ENCODE data around the gene ZNF497.

The ZNF497 gene

DNA sequence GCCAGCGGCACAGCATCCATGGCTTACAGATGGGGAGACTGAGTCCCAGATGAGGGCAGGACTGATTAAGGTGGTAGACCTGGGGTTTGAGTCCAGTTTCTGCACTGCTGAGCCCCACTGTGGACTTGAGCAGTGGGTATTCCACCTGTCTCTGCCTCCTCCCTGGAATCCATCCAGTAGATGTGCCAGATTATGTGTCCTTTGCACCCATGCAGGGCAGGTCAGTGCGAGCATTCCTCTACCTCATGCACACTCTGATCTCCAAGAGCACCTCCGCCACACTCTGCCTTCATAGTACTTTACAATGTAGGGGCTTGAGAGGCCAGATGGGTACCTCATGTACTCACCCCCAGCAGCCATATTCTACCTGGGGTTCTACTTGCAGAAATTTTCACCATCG, 25.7 kb downstream of the ZNF497 start:
- POLR2A ChIA-PET = no interaction called here
- CTCF ChIA-PET = no interaction called here
- no peak overlapping the region for H3K27ac ChIP-seq (ENCODE audit: extremely low read depth, low read depth, low read length)
- no peak for TF ChIP-seq TRIM28 (IDR thresholded peaks at IDR 0.05; ENCODE audit: borderline replicate concordance, low read length)
- H3K9me3 ChIP-seq (ENCODE audit: control insufficient read depth, insufficient read depth, low read depth, low read length) = no peaks in the 10 kb centered on the region
- no peak overlapping the region for H3K4me3 ChIP-seq (ENCODE audit: low read depth, low read length)
- H3K4me1 ChIP-seq (ENCODE audit: control insufficient read depth, insufficient read depth, low read length) = no peaks in the 10 kb centered on the region
- H3K36me3 ChIP-seq (ENCODE audit: control insufficient read depth in 2 of 2, insufficient read depth in 1 of 2, low read length in 2 of 2) = peaks cover 0 to 60% of the 10 kb centered on the region in 2 experiments; a peak in 1 of 3 replicates

GRCh38 chr19:58336216-58336615, 26.3 kb downstream of the ZNF497 start:
- Histone ChIP-seq H3K36me3 (ENCODE audit: control insufficient read depth in 2 of 2, insufficient read depth in 1 of 2, low read length in 2 of 2) (peaks cover 0 to 54% of the 10 kb centered on the region in 2 experiments; a peak in 1 of 3 replicates), H3K4me3 (ENCODE audit: low read depth, low read length) (no peak overlapping the region), H3K9me3 (ENCODE audit: control insufficient read depth, insufficient read depth, low read depth, low read length) (no peaks in the 10 kb centered on the region), H3K4me1 (ENCODE audit: control insufficient read depth, insufficient read depth, low read length) (no peaks in the 10 kb centered on the region), H3K27ac (ENCODE audit: extremely low read depth, low read depth, low read length) (no peak overlapping the region)
- CTCF ChIA-PET = interaction anchor here (0.7 kb wide), 1 partner anchor 18 kb away, joined by 3 read pairs; no protein-coding TSS in a partner anchor
- POLR2A ChIA-PET = no interaction called here
- TF ChIP-seq ZNF18 (tag by site-specific recombination; IDR thresholded peaks at IDR 0.05) (no peak), ZBTB44 (tag by site-specific recombination; IDR thresholded peaks at IDR 0.05) (no peak), REPIN1 (tag by site-specific recombination; IDR thresholded peaks at IDR 0.05; ENCODE audit: low read depth) (no peak), ZNF529 (tag by site-specific recombination; IDR thresholded peaks at IDR 0.05; ENCODE audit: insufficient replicate concordance) (no peak), ZFP69B (tag by site-specific recombination; IDR thresholded peaks at IDR 0.05) (no peak)
- TF ChIP-seq, protein P1, sequence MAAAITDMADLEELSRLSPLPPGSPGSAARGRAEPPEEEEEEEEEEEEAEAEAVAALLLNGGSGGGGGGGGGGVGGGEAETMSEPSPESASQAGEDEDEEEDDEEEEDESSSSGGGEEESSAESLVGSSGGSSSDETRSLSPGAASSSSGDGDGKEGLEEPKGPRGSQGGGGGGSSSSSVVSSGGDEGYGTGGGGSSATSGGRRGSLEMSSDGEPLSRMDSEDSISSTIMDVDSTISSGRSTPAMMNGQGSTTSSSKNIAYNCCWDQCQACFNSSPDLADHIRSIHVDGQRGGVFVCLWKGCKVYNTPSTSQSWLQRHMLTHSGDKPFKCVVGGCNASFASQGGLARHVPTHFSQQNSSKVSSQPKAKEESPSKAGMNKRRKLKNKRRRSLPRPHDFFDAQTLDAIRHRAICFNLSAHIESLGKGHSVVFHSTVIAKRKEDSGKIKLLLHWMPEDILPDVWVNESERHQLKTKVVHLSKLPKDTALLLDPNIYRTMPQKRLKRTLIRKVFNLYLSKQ (tag by site-specific recombination; IDR thresholded peaks at IDR 0.05; ENCODE audit: borderline replicate concordance) = no peak

GRCh38 chr19:58335630-58336029, 26.9 kb downstream of the ZNF497 start:
- Histone ChIP-seq H3K27ac (ENCODE audit: extremely low read depth, low read depth, low read length) (no peak overlapping the region), H3K9me3 (ENCODE audit: control insufficient read depth, insufficient read depth, low read depth, low read length) (no peaks in the 10 kb centered on the region), H3K36me3 (ENCODE audit: control insufficient read depth in 2 of 2, insufficient read depth in 1 of 2, low read length in 2 of 2) (peaks cover 0 to 52% of the 10 kb centered on the region in 2 experiments; a peak in 1 of 3 replicates), H3K4me1 (ENCODE audit: control insufficient read depth, insufficient read depth, low read length) (no peaks in the 10 kb centered on the region), H3K4me3 (ENCODE audit: low read depth, low read length) (no peak overlapping the region)
- TF ChIP-seq ZSCAN23 (tag by site-specific recombination; IDR thresholded peaks at IDR 0.05) = no peak
- TF ChIP-seq, protein P2, sequence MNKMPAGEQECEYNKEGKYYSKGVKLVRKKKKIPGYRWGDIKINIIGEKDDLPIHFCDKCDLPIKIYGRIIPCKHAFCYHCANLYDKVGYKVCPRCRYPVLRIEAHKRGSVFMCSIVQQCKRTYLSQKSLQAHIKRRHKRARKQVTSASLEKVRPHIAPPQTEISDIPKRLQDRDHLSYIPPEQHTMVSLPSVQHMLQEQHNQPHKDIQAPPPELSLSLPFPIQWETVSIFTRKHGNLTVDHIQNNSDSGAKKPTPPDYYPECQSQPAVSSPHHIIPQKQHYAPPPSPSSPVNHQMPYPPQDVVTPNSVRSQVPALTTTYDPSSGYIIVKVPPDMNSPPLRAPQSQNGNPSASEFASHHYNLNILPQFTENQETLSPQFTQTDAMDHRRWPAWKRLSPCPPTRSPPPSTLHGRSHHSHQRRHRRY (tag by site-specific recombination; IDR thresholded peaks at IDR 0.05) = no peak
- TF ChIP-seq ZNF18 (tag by site-specific recombination; IDR thresholded peaks at IDR 0.05) = no peak
- TF ChIP-seq EGR2 (tag by site-specific recombination; IDR thresholded peaks at IDR 0.05; ENCODE audit: low read depth) = no peak
- TF ChIP-seq HOXC10 (CRISPR knock-in tag; IDR thresholded peaks at IDR 0.05) = no peak
- POLR2A ChIA-PET = interaction anchor here (0.5 kb wide), 1 partner anchor 115 kb away, joined by 4 read pairs; no protein-coding TSS in a partner anchor
- CTCF ChIA-PET = interaction anchor here (0.7 kb wide), 1 partner anchor 18 kb away, joined by 3 read pairs; no protein-coding TSS in a partner anchor
